Uterus (tissue), 4 donors: ENCODE data around the gene SCAI. TPM values are rescaled to one million over a fixed set of nuclear protein-coding genes. Genes with fewer than 3 reads are reported as not detected.
"Not testable (repeated sequence)": the region's sequence is repeated elsewhere in the genome, so short reads cannot be mapped to it uniquely, and the experiment has no call there.

Experiments used
- DNase-seq, 2 donors: peaks; one replicate each; pipeline ENCODE4 v3.0.0-alpha.2; 2019 to 2020
- H3K27ac ChIP-seq, 2 donors: fragments of 200-600 bp; sonication (generic); 1 replicate in 1 of 2; 2 replicates in 1 of 2; pipeline ENCODE4 v1.5.1; 2016 to 2018
- H3K27me3 ChIP-seq, 2 donors: fragments of 200-600 bp; sonication (generic); one replicate each; pipeline ENCODE4 v1.5.1; 2018 to 2019; ENCODE audit warnings: control low read depth in 1 of 2
- H3K36me3 ChIP-seq, 2 donors: fragments of 200-600 bp; sonication (generic); one replicate each; pipeline ENCODE4 v1.5.1; 2019; ENCODE audit warnings: control low read depth in 1 of 2
- H3K4me1 ChIP-seq, 2 donors: fragments of 200-600 bp; sonication (generic); one replicate each; pipeline ENCODE4 v1.5.1; 2018 to 2019; ENCODE audit warnings: control low read depth in 1 of 2
- H3K4me3 ChIP-seq, 2 donors: fragments of 200-600 bp; sonication (generic); 1 replicate in 1 of 2; 2 replicates in 1 of 2; pipeline ENCODE4 v1.5.1; 2018 to 2019; ENCODE audit warnings: mild to moderate bottlenecking in 1 of 2
- H3K9me3 ChIP-seq, 2 donors: fragments of 200-600 bp; sonication (generic); one replicate each; pipeline ENCODE4 v1.5.1; 2019; ENCODE audit warnings: control low read depth in 1 of 2
- POLR2A ChIP-seq, 2 donors: fragments of 450-650 bp; IDR thresholded peaks; one replicate each; pipeline ENCODE4 v1.6.1; 2016; ENCODE audit warnings: antibody characterized with exemption in 2 of 2, mild to moderate bottlenecking in 1 of 2, moderate library complexity in 1 of 2
- intact Hi-C: fragments of 100-400 bp; cut with DNase I; formaldehyde crosslinking; loops from one replicate; pipeline ENCODE4 v1.15.1; 2023; ENCODE audit warnings: low total_unique reads
- total RNA-seq, 4 donors: library from RNA; depleted of rRNA in 3 of 4; stranded (reverse); fragments of >200 nt in 3 of 4; gene quantifications; one replicate each; pipeline versions ENCODE4 v1.1.0 to v1.2.4, GENCODE V29; 2014 to 2023
- TF ChIP-seq, protein P1 (sequence below), 4 experiments: fragments of 200-600 bp in 2 of 4; fragments of 450-650 bp in 2 of 4; sonication (generic) in 2 of 4; IDR thresholded peaks; one replicate each; pipeline ENCODE4 v1.5.1; 2016 to 2019; ENCODE audit warnings: antibody characterized with exemption in 4 of 4, mild to moderate bottlenecking in 2 of 4, moderate library complexity in 1 of 4
- donor health status: DM: yes; HTN: yes; CAD: no.

The SCAI gene
- total RNA-seq, 4 donors from 2014 or later = 10.2 to 26.4 (median 14.4) TPM

GRCh38 chr9:125183561-125183960 lies 40.2 kb upstream of the SCAI start:
- Histone ChIP-seq H3K4me3 (no peak overlapping the region), H3K36me3 (no peaks in the 10 kb centered on the region), H3K27ac (no peak overlapping the region), H3K9me3 (no peaks in the 10 kb centered on the region), H3K4me1 (peaks cover 4 to 17% of the 10 kb centered on the region in 2 donors), H3K27me3 (no peaks in the 10 kb centered on the region)
- no peak for TF ChIP-seq POLR2A (IDR thresholded peaks at IDR 0.05)
- DNase-seq = no peak
- intact Hi-C loops = no loop called here

GRCh38 chr9:125183054-125183453 lies 39.7 kb upstream of the SCAI start:
- TF ChIP-seq POLR2A (IDR thresholded peaks at IDR 0.05) = no peak
- TF ChIP-seq, protein P1, sequence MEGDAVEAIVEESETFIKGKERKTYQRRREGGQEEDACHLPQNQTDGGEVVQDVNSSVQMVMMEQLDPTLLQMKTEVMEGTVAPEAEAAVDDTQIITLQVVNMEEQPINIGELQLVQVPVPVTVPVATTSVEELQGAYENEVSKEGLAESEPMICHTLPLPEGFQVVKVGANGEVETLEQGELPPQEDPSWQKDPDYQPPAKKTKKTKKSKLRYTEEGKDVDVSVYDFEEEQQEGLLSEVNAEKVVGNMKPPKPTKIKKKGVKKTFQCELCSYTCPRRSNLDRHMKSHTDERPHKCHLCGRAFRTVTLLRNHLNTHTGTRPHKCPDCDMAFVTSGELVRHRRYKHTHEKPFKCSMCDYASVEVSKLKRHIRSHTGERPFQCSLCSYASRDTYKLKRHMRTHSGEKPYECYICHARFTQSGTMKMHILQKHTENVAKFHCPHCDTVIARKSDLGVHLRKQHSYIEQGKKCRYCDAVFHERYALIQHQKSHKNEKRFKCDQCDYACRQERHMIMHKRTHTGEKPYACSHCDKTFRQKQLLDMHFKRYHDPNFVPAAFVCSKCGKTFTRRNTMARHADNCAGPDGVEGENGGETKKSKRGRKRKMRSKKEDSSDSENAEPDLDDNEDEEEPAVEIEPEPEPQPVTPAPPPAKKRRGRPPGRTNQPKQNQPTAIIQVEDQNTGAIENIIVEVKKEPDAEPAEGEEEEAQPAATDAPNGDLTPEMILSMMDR (IDR thresholded peaks at IDR 0.05) = no peak
- Histone ChIP-seq H3K27me3 (no peaks in the 10 kb centered on the region), H3K27ac (no peak overlapping the region), H3K9me3 (no peaks in the 10 kb centered on the region), H3K4me3 (no peak overlapping the region), H3K4me1 (peaks cover 4 to 18% of the 10 kb centered on the region in 2 donors), H3K36me3 (no peaks in the 10 kb centered on the region)
- intact Hi-C loops = no loop called here
- DNase-seq = no peak

GRCh38 chr9:125181756-125182155 lies 38.4 kb upstream of the SCAI start:
- DNase-seq, H3K9me3 ChIP-seq, H3K4me3 ChIP-seq, H3K27me3 ChIP-seq, intact Hi-C loops, H3K36me3 ChIP-seq, H3K27ac ChIP-seq: not testable (repeated sequence)
- H3K4me1 ChIP-seq = peaks cover 4 to 18% of the 10 kb centered on the region in 2 donors

GRCh38 chr9:125180876-125181275 lies 37.5 kb upstream of the SCAI start:
- peaks cover under 1 to 18% of the 10 kb centered on the region in 2 donors for H3K4me1 ChIP-seq
- TF ChIP-seq, protein P1 (IDR thresholded peaks at IDR 0.05) = no peak
- TF ChIP-seq POLR2A (IDR thresholded peaks at IDR 0.05) = no peak
- no peak overlapping the region for H3K4me3 ChIP-seq
- H3K27me3 ChIP-seq = no peaks in the 10 kb centered on the region
- no peak for DNase-seq
- no peak overlapping the region for H3K27ac ChIP-seq
- H3K36me3 ChIP-seq = no peaks in the 10 kb centered on the region
- intact Hi-C loops = no loop called here
- no peaks in the 10 kb centered on the region for H3K9me3 ChIP-seq

DNA sequence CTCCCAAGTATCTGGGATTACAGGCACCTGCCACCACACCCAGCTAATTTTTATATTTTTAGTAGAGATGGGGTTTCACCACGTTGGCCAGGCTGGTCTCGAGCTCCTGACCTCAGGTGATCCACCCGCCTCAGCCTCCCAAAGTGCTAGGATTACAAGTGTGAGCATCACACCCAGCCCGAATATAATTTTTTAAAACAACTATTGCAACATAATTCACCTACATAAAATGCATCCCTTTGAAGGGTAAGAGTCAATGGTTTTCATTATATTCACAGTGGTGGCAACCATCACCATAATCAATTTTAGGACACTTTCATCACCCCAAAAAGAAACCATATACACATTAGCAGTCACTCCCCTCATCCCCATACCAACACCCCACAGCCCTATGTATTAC lies 36.4 kb upstream of the SCAI start:
- DNase-seq, H3K4me3 ChIP-seq, H3K4me1 ChIP-seq, H3K36me3 ChIP-seq, H3K27me3 ChIP-seq, H3K9me3 ChIP-seq, intact Hi-C loops, H3K27ac ChIP-seq: not testable (repeated sequence)

DNA sequence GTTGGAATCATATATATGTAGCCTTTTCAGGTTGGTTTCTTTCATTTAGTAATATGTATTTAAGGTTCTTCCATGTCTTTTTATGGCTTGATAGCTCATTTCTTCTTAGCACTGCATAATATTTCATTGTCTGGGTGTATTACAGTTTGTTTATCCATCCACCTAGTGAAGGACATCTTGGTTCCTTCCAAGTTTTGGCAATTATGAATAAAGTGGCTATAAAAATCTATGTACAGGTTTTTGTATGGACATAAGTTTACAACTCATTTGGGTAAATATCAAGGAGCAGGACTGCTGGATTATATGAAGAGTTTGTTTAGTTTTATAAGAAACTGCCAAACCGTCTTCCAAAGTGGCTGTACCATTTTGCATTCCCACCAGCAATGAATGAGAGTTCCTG lies 34.6 kb upstream of the SCAI start:
- H3K27me3 ChIP-seq = no peaks in the 10 kb centered on the region
- H3K9me3 ChIP-seq = no peaks in the 10 kb centered on the region
- intact Hi-C loops = no loop called here
- H3K36me3 ChIP-seq = no peaks in the 10 kb centered on the region
- H3K4me1 ChIP-seq = peaks cover 0 to 3% of the 10 kb centered on the region in 2 donors
- TF ChIP-seq, protein P1 (IDR thresholded peaks at IDR 0.05) = no peak
- no peak for TF ChIP-seq POLR2A (IDR thresholded peaks at IDR 0.05)
- peak overlapping the region; percentile 66 to 72 for H3K27ac ChIP-seq
- no peak overlapping the region for H3K4me3 ChIP-seq
- DNase-seq = no peak

DNA sequence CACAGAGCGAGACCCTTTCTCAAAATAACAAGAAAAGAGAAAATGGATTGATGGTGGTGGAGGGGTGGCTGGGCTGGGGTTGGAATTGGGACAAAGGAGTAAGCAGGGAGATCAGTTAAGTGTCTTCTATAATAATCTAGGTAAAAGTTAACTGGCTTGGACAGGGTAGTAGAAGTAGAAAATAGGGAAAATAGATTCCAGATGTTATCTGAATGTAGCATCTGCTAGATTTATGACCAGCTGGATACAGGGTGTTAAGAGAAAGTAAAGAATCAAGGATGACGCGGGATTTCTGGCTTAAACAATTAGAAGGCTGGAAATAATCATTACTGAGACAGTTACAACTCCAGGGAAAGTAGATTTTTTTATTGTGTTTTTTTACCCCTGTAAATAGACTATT lies 33.3 kb upstream of the SCAI start:
- H3K27ac ChIP-seq = peak overlapping the region; percentile 66 to 72
- H3K27me3 ChIP-seq = no peaks in the 10 kb centered on the region
- TF ChIP-seq POLR2A (IDR thresholded peaks at IDR 0.05) = no peak
- TF ChIP-seq, protein P1 (IDR thresholded peaks at IDR 0.05) = no peak
- peaks cover 0 to 3% of the 10 kb centered on the region in 2 donors for H3K4me1 ChIP-seq
- no peak overlapping the region for H3K4me3 ChIP-seq
- no peak for DNase-seq
- H3K9me3 ChIP-seq = no peaks in the 10 kb centered on the region
- no peaks in the 10 kb centered on the region for H3K36me3 ChIP-seq
- intact Hi-C loops = no loop called here
